Neural cell (in vitro differentiated cells): ENCODE measurements around the gene CNTN4.

ENCODE experiments used
- EP300 ChIP-seq: fragments of 450-650 bp; conservative IDR thresholded peaks from 2 replicates; pipeline ENCODE4 v1.6.1; 2014; ENCODE audit warnings: antibody characterized with exemption, mild to moderate bottlenecking, moderate library complexity; ENCODE audit not compliant: poor library complexity, severe bottlenecking
- POLR2AphosphoS5 ChIP-seq: IDR thresholded peaks from 2 replicates; pipeline ENCODE4 v1.6.1; 2012
- RAD21 ChIP-seq: fragments of 450-650 bp; conservative IDR thresholded peaks from 2 replicates; pipeline ENCODE4 v1.6.1; 2014; ENCODE audit warnings: antibody characterized with exemption, mild to moderate bottlenecking, moderate library complexity
- TAF1 ChIP-seq: IDR thresholded peaks from 2 replicates; pipeline ENCODE4 v1.6.1; 2012; ENCODE audit warnings: low read depth
- TF ChIP-seq, protein P1 (sequence below): fragments of 450-650 bp; IDR thresholded peaks from 2 replicates; pipeline ENCODE4 v1.5.1; 2014; ENCODE audit warnings: antibody characterized with exemption, mild to moderate bottlenecking, moderate library complexity; ENCODE audit not compliant: poor library complexity, severe bottlenecking
- TF ChIP-seq, protein P2 (sequence below): IDR thresholded peaks from 2 replicates; pipeline ENCODE4 v1.6.1; 2012; ENCODE audit warnings: borderline replicate concordance

DNA sequence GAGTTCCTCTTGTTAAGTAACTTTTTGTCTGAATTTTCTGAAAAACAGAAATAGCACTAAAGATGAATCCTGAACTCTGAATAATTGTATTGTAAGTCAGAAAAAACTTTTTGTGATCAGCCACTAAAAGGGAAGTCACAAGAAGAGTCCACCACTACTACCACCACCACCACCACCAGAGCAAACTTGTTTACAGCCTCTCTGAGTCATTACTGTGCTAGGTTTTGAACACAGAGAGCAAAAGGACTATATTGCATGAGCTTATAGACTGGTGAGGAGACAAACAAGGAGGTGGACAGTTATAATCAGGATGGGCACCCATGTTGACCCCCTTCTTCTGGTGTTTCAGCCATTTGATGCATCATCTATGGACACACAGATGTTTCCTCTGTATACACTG, 869.8 kb downstream of the CNTN4 start:
- TF ChIP-seq, protein P1, sequence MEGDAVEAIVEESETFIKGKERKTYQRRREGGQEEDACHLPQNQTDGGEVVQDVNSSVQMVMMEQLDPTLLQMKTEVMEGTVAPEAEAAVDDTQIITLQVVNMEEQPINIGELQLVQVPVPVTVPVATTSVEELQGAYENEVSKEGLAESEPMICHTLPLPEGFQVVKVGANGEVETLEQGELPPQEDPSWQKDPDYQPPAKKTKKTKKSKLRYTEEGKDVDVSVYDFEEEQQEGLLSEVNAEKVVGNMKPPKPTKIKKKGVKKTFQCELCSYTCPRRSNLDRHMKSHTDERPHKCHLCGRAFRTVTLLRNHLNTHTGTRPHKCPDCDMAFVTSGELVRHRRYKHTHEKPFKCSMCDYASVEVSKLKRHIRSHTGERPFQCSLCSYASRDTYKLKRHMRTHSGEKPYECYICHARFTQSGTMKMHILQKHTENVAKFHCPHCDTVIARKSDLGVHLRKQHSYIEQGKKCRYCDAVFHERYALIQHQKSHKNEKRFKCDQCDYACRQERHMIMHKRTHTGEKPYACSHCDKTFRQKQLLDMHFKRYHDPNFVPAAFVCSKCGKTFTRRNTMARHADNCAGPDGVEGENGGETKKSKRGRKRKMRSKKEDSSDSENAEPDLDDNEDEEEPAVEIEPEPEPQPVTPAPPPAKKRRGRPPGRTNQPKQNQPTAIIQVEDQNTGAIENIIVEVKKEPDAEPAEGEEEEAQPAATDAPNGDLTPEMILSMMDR = no peak
- no peak for TF ChIP-seq TAF1
- no peak for TF ChIP-seq RAD21
- no peak for TF ChIP-seq POLR2AphosphoS5
- TF ChIP-seq, protein P2, sequence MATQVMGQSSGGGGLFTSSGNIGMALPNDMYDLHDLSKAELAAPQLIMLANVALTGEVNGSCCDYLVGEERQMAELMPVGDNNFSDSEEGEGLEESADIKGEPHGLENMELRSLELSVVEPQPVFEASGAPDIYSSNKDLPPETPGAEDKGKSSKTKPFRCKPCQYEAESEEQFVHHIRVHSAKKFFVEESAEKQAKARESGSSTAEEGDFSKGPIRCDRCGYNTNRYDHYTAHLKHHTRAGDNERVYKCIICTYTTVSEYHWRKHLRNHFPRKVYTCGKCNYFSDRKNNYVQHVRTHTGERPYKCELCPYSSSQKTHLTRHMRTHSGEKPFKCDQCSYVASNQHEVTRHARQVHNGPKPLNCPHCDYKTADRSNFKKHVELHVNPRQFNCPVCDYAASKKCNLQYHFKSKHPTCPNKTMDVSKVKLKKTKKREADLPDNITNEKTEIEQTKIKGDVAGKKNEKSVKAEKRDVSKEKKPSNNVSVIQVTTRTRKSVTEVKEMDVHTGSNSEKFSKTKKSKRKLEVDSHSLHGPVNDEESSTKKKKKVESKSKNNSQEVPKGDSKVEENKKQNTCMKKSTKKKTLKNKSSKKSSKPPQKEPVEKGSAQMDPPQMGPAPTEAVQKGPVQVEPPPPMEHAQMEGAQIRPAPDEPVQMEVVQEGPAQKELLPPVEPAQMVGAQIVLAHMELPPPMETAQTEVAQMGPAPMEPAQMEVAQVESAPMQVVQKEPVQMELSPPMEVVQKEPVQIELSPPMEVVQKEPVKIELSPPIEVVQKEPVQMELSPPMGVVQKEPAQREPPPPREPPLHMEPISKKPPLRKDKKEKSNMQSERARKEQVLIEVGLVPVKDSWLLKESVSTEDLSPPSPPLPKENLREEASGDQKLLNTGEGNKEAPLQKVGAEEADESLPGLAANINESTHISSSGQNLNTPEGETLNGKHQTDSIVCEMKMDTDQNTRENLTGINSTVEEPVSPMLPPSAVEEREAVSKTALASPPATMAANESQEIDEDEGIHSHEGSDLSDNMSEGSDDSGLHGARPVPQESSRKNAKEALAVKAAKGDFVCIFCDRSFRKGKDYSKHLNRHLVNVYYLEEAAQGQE = no peak
- no peak for TF ChIP-seq EP300
